Dedifferentiated amniotic fluid mesenchymal stem cell (primary cell): ENCODE results near the gene DCP1B.
"Not testable (repeated sequence)": the region's sequence is repeated elsewhere in the genome, so short reads cannot be mapped to it uniquely, and the experiment has no call there.

ENCODE experiments used
- DNase-seq: peaks from one replicate; pipeline ENCODE4 v3.0.0-alpha.2; 2016; ENCODE audit errors: extremely low spot score

DCP1B gene

GRCh38 chr12:1977109-1977508, 27.1 kb downstream of the DCP1B start:
- no peak for DNase-seq

- no peak for DNase-seq
These were observed 29.4 kb downstream of the DCP1B start for GRCh38 chr12:1974812-1975211.

- DNase-seq, result no peak
These were observed 31.4 kb downstream of the DCP1B start for GRCh38 chr12:1972856-1973317.

- peak; percentile 19 for DNase-seq
These were observed 32.0 kb downstream of the DCP1B start for GRCh38 chr12:1972260-1972659.

GRCh38 chr12:1970331-1970900, 33.8 kb downstream of the DCP1B start:
- no peak for DNase-seq

GRCh38 chr12:1966561-1967226, 37.6 kb downstream of the DCP1B start:
- no peak for DNase-seq

GRCh38 chr12:1965916-1966315, 38.3 kb downstream of the DCP1B start:
- DNase-seq, result no peak

GRCh38 chr12:1962051-1963020, 41.9 kb downstream of the DCP1B start:
- DNase-seq, result no peak

GRCh38 chr12:1956716-1957115, 47.5 kb downstream of the DCP1B start:
- DNase-seq, result no peak

- no peak for DNase-seq
These were observed 54.3 kb downstream of the DCP1B start for GRCh38 chr12:1949771-1950470.

GRCh38 chr12:1948883-1949282, 55.4 kb downstream of the DCP1B start:
- no peak for DNase-seq

GRCh38 chr12:1947081-1947480, 57.2 kb downstream of the DCP1B start:
- DNase-seq, result peak; percentile 34

- DNase-seq, result no peak
These were observed 58.0 kb downstream of the DCP1B start for GRCh38 chr12:1946296-1946695.

GRCh38 chr12:1945502-1945901, 58.8 kb downstream of the DCP1B start:
- not testable (repeated sequence) for DNase-seq

GRCh38 chr12:1939801-1940607, 64.3 kb downstream of the DCP1B start:
- peak; percentile 76 for DNase-seq

- DNase-seq, result no peak
These were observed 64.9 kb downstream of the DCP1B start for GRCh38 chr12:1939331-1939730.

GRCh38 chr12:1937481-1938224, 66.6 kb downstream of the DCP1B start:
- DNase-seq, result no peak

- peak; percentile 51 for DNase-seq
These were observed 67.6 kb downstream of the DCP1B start for GRCh38 chr12:1936406-1937320.

GRCh38 chr12:1935700-1936378, 68.4 kb downstream of the DCP1B start:
- DNase-seq, result no peak
